CD8-positive, alpha-beta memory T cell (primary cell): ENCODE data around the gene SEC14L5. TPM values are rescaled to one million over a fixed set of nuclear protein-coding genes. Genes with fewer than 3 reads are reported as not detected.

Source experiments
- CTCF ChIA-PET: fragments of 350-600 bp; sonication (Branson Sonifier 250); formaldehyde crosslinking; loops from one replicate; lab custom pipeline; 2021; ENCODE audit warnings: antibody characterized with exemption; lab: Charles Lee
- POLR2A ChIA-PET: fragments of 350-600 bp; sonication (Branson Sonifier 250); formaldehyde crosslinking; loops from one replicate; lab custom pipeline; 2021; ENCODE audit warnings: antibody characterized with exemption; lab: Charles Lee
- DNase-seq, 5 donors: peaks; one replicate each; pipeline versions ENCODE4 v3.0.0 to v3.0.0-alpha.2; 2020 to 2022; ENCODE audit warnings: mixed read lengths in 1 of 5
- H3K27ac ChIP-seq: one replicate; pipeline ENCODE4 v1.7.0; 2013; ENCODE audit warnings: low read depth, mild to moderate bottlenecking, low read length, moderate library complexity
- H3K27me3 ChIP-seq: 2 replicates; pipeline ENCODE4 v1.7.0; 2013; ENCODE audit warnings: low read length, mild to moderate bottlenecking; ENCODE audit not compliant: insufficient read depth, poor library complexity, severe bottlenecking
- H3K36me3 ChIP-seq: 2 replicates; pipeline ENCODE4 v1.7.0; 2013; ENCODE audit warnings: mild to moderate bottlenecking, low read length, moderate library complexity; ENCODE audit not compliant: insufficient read depth
- H3K4me1 ChIP-seq: 2 replicates; pipeline ENCODE4 v1.7.0; 2013; ENCODE audit warnings: mild to moderate bottlenecking, low read length, moderate library complexity; ENCODE audit not compliant: insufficient read depth
- H3K4me3 ChIP-seq: 2 replicates; pipeline ENCODE4 v1.7.0; 2013; ENCODE audit warnings: mild to moderate bottlenecking, low read length
- H3K9me3 ChIP-seq: 2 replicates; pipeline ENCODE4 v1.7.0; 2013; ENCODE audit warnings: mild to moderate bottlenecking, low read length
- H3K27ac Mint-ChIP-seq, 8 donors: one replicate each; pipeline ENCODE4 v1.8.0; 2020 to 2021; ENCODE audit warnings: mixed read lengths in 8 of 8, mild to moderate bottlenecking in 6 of 8, inconsistent platforms in 3 of 8, moderate library complexity in 3 of 8
- H3K27me3 Mint-ChIP-seq, 2 donors: one replicate each; pipeline ENCODE4 v1.8.0; 2020 to 2021; ENCODE audit warnings: mixed read lengths in 2 of 2, mild to moderate bottlenecking in 1 of 2, moderate library complexity in 1 of 2
- H3K36me3 Mint-ChIP-seq, 3 donors: one replicate each; pipeline ENCODE4 v1.8.0; 2020 to 2021; ENCODE audit warnings: mixed read lengths in 3 of 3, inconsistent platforms in 1 of 3, mild to moderate bottlenecking in 1 of 3
- H3K4me1 Mint-ChIP-seq, 3 donors: one replicate each; pipeline ENCODE4 v1.8.0; 2020 to 2021; ENCODE audit warnings: mixed read lengths in 3 of 3, inconsistent platforms in 1 of 3, mild to moderate bottlenecking in 1 of 3
- H3K4me3 Mint-ChIP-seq, 7 donors: one replicate each; pipeline ENCODE4 v1.8.0; 2020 to 2021; ENCODE audit warnings: mixed read lengths in 7 of 7, mild to moderate bottlenecking in 6 of 7, moderate library complexity in 4 of 7, inconsistent platforms in 2 of 7
- H3K9me3 Mint-ChIP-seq, 5 donors: one replicate each; pipeline ENCODE4 v1.8.0; 2020 to 2022; ENCODE audit warnings: mixed read lengths in 5 of 5, mild to moderate bottlenecking in 3 of 5, moderate library complexity in 2 of 5, inconsistent platforms in 1 of 5
- polyA plus RNA-seq: library from polyadenylated mRNA; unstranded; fragments of 300-500 nt; fragmentation: Illumina TruSeq; gene quantifications from one replicate; pipeline ENCODE4 v1.2.3, GENCODE V29; 2021
- total RNA-seq, 2 experiments: library from RNA; stranded (reverse); gene quantifications; one replicate each; pipeline ENCODE4 v1.2.3, GENCODE V29; 2021

The SEC14L5 gene
- total and polyA plus RNA-seq, 3 experiments from 2014 or later: not detected

- peaks cover 0 to 6% (median 0%) of the 10 kb centered on the region in 5 donors for H3K9me3 Mint-ChIP-seq
- H3K4me3 Mint-ChIP-seq: peak overlapping the region in 1 of 7 donors; percentile 19
- H3K4me1 Mint-ChIP-seq: peaks cover 0 to 6% (median 0%) of the 10 kb centered on the region in 3 donors
- H3K27me3 ChIP-seq: peaks cover 3% of the 10 kb centered on the region
- no peak overlapping the region for H3K27ac ChIP-seq
- H3K27ac Mint-ChIP-seq: no peak overlapping the region
- no peak overlapping the region for H3K4me3 ChIP-seq
- CTCF ChIA-PET: no interaction called here
- no peaks in the 10 kb centered on the region for H3K4me1 ChIP-seq
- no peaks in the 10 kb centered on the region for H3K36me3 Mint-ChIP-seq
- POLR2A ChIA-PET: no interaction called here
- no peak for DNase-seq
- H3K27me3 Mint-ChIP-seq: peaks cover 32 to 41% of the 10 kb centered on the region in 2 donors
- H3K36me3 ChIP-seq: no peaks in the 10 kb centered on the region
- H3K9me3 ChIP-seq: no peaks in the 10 kb centered on the region
Measured at GRCh38 chr16:4987580-4988374, 29.6 kb downstream of the SEC14L5 start.

- no peak for DNase-seq
- H3K36me3 Mint-ChIP-seq: no peaks in the 10 kb centered on the region
- H3K27me3 Mint-ChIP-seq: peaks cover 32 to 43% of the 10 kb centered on the region in 2 donors
- no peak overlapping the region for H3K27ac Mint-ChIP-seq
- H3K27ac ChIP-seq: no peak overlapping the region
- ChIA-PET CTCF (no interaction called here), POLR2A (no interaction called here)
- H3K4me1 ChIP-seq: no peaks in the 10 kb centered on the region
- no peak overlapping the region for H3K4me3 ChIP-seq
- no peak overlapping the region for H3K4me3 Mint-ChIP-seq
- H3K36me3 ChIP-seq: no peaks in the 10 kb centered on the region
- H3K9me3 ChIP-seq: no peaks in the 10 kb centered on the region
- peaks cover 0 to 6% (median 0%) of the 10 kb centered on the region in 3 donors for H3K4me1 Mint-ChIP-seq
- H3K9me3 Mint-ChIP-seq: peaks cover 0 to 6% (median 0%) of the 10 kb centered on the region in 5 donors
- H3K27me3 ChIP-seq: peaks cover 3% of the 10 kb centered on the region
Measured at GRCh38 chr16:4988647-4989046, 30.5 kb downstream of the SEC14L5 start.

GRCh38 chr16:4989391-4990006 is 31.4 kb downstream of the SEC14L5 start:
- Histone ChIP-seq H3K9me3 (no peaks in the 10 kb centered on the region), H3K36me3 (no peaks in the 10 kb centered on the region)

GRCh38 chr16:4990415-4990814 is 32.3 kb downstream of the SEC14L5 start:
- Histone ChIP-seq H3K27me3 (peaks cover 3% of the 10 kb centered on the region), H3K9me3 (no peaks in the 10 kb centered on the region)
- POLR2A ChIA-PET: no interaction called here

More at GRCh38 chr16:4989391-4990006, 31.4 kb downstream of the SEC14L5 start:
- Mint-ChIP-seq H3K27ac (no peak overlapping the region), H3K4me3 (no peak overlapping the region), H3K9me3 (peaks cover 0 to 3% (median 0%) of the 10 kb centered on the region in 5 donors), H3K27me3 (peaks cover 32 to 45% of the 10 kb centered on the region in 2 donors), H3K4me1 (peaks cover 0 to 6% (median 0%) of the 10 kb centered on the region in 3 donors), H3K36me3 (no peaks in the 10 kb centered on the region)
- POLR2A ChIA-PET: no interaction called here
- CTCF ChIA-PET: no interaction called here
- H3K4me1 ChIP-seq: no peaks in the 10 kb centered on the region
- DNase-seq: no peak
- peaks cover 3% of the 10 kb centered on the region for H3K27me3 ChIP-seq
- H3K4me3 ChIP-seq: no peak overlapping the region
- no peak overlapping the region for H3K27ac ChIP-seq

GRCh38 chr16:4991754-4992153 is 33.6 kb downstream of the SEC14L5 start:
- ChIA-PET CTCF (no interaction called here), POLR2A (no interaction called here)
- Histone ChIP-seq H3K27me3 (peaks cover 3% of the 10 kb centered on the region), H3K4me3 (no peak overlapping the region), H3K4me1 (no peaks in the 10 kb centered on the region), H3K36me3 (no peaks in the 10 kb centered on the region), H3K9me3 (no peaks in the 10 kb centered on the region), H3K27ac (no peak overlapping the region)
- no peak for DNase-seq
- peaks cover 0 to 6% (median 0%) of the 10 kb centered on the region in 3 donors for H3K4me1 Mint-ChIP-seq
- no peak overlapping the region for H3K4me3 Mint-ChIP-seq
- peaks cover 0 to 2% (median 2%) of the 10 kb centered on the region in 5 donors for H3K9me3 Mint-ChIP-seq
- peaks cover 25 to 55% of the 10 kb centered on the region in 2 donors for H3K27me3 Mint-ChIP-seq
- H3K36me3 Mint-ChIP-seq: no peaks in the 10 kb centered on the region
- H3K27ac Mint-ChIP-seq: no peak overlapping the region

More at GRCh38 chr16:4990415-4990814, 32.3 kb downstream of the SEC14L5 start:
- Histone ChIP-seq H3K36me3 (no peaks in the 10 kb centered on the region), H3K4me1 (no peaks in the 10 kb centered on the region), H3K4me3 (no peak overlapping the region), H3K27ac (no peak overlapping the region)
- Mint-ChIP-seq H3K36me3 (no peaks in the 10 kb centered on the region), H3K4me3 (no peak overlapping the region), H3K27me3 (peaks cover 32 to 51% of the 10 kb centered on the region in 2 donors), H3K4me1 (peaks cover 0 to 6% (median 0%) of the 10 kb centered on the region in 3 donors), H3K9me3 (peaks cover 0 to 3% (median 2%) of the 10 kb centered on the region in 5 donors), H3K27ac (no peak overlapping the region)
- CTCF ChIA-PET: no interaction called here
- no peak for DNase-seq

- ChIA-PET CTCF (no interaction called here), POLR2A (no interaction called here)
- H3K36me3 ChIP-seq: no peaks in the 10 kb centered on the region
- H3K27ac ChIP-seq: no peak overlapping the region
- Mint-ChIP-seq H3K4me1 (no peaks in the 10 kb centered on the region), H3K27me3 (peaks cover 19 to 45% of the 10 kb centered on the region in 2 donors), H3K36me3 (no peaks in the 10 kb centered on the region), H3K4me3 (no peak overlapping the region), H3K27ac (no peak overlapping the region), H3K9me3 (peaks cover 0 to 2% (median 0%) of the 10 kb centered on the region in 5 donors)
- DNase-seq: no peak
- no peaks in the 10 kb centered on the region for H3K4me1 ChIP-seq
- peaks cover 3% of the 10 kb centered on the region for H3K27me3 ChIP-seq
- H3K9me3 ChIP-seq: no peaks in the 10 kb centered on the region
- H3K4me3 ChIP-seq: no peak overlapping the region
Measured at GRCh38 chr16:4994719-4995434, 36.7 kb downstream of the SEC14L5 start.

- ChIA-PET CTCF (no interaction called here), POLR2A (interaction anchor here (0.6 kb wide), 1 partner anchor 35 kb away, joined by 3 read pairs; no protein-coding TSS in a partner anchor)
- no peaks in the 10 kb centered on the region for H3K27me3 ChIP-seq
- no peaks in the 10 kb centered on the region for H3K36me3 ChIP-seq
- no peak overlapping the region for H3K27ac ChIP-seq
- no peaks in the 10 kb centered on the region for H3K9me3 ChIP-seq
- Mint-ChIP-seq H3K4me1 (no peaks in the 10 kb centered on the region), H3K4me3 (no peak overlapping the region), H3K27ac (no peak overlapping the region), H3K36me3 (no peaks in the 10 kb centered on the region), H3K9me3 (no peaks in the 10 kb centered on the region), H3K27me3 (peaks cover 18 to 34% of the 10 kb centered on the region in 2 donors)
- no peak overlapping the region for H3K4me3 ChIP-seq
- no peaks in the 10 kb centered on the region for H3K4me1 ChIP-seq
- no peak for DNase-seq
Measured at GRCh38 chr16:5000573-5001001, 42.5 kb downstream of the SEC14L5 start.
